ENCODE measurements around the gene SLC48A1. TPM values are rescaled to one million over a fixed set of nuclear protein-coding genes. Genes with fewer than 3 reads are reported as not detected.

Gene SLC48A1
- total and polyA plus RNA-seq, 8 donors: 2.3 to 29.0 (median 13.7) TPM

DNA sequence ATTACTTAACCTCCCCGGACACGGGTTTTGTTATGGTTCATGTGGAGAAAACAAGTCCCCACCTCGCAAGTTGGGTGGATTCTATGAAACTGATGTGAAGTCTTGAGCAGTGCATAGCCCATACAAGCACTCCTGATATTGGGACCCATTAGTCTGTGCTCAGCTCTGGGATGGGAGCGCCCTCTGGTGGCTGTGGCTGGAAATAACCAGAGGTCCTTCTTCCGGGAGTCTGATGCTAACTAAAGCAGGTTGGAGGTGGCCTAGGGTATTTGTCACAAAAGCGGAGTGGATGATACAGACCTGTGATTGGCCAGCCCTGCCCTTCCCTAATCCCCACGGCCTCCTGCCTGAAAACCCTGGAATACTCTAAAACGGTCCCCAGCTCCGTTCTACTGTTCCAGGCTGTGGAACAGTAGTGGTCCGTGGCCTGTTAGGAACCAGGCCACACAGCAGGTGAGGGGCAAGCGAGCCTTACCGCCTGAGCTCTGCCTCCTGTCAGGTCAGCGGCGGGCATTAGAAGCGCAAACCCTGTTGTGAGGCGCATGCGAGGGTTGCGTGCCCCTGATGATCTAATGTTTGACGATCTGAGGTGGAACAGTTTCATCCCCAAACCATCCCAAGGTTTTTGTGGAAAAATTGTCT is 6.4 kb downstream of the SLC48A1 start:
- Histone ChIP-seq H3K4me1 (peaks cover 37 to 67% (median 62%) of the 10 kb centered on the region in 4 donors), H3K27me3 (no peaks in the 10 kb centered on the region), H3K36me3 (peaks cover 15 to 43% (median 36%) of the 10 kb centered on the region in 4 donors), H3K9me3 (no peaks in the 10 kb centered on the region), H3K4me3 (no peak overlapping the region), H3K27ac (peak overlapping the region in 3 of 5 donors; percentile 11 to 43 (median 38))
- intact Hi-C loops (cut with DNase I; ENCODE audit: low total_unique reads): no loop called here
- peak; percentile 92 to 95 for DNase-seq
- TF ChIP-seq, protein P1, sequence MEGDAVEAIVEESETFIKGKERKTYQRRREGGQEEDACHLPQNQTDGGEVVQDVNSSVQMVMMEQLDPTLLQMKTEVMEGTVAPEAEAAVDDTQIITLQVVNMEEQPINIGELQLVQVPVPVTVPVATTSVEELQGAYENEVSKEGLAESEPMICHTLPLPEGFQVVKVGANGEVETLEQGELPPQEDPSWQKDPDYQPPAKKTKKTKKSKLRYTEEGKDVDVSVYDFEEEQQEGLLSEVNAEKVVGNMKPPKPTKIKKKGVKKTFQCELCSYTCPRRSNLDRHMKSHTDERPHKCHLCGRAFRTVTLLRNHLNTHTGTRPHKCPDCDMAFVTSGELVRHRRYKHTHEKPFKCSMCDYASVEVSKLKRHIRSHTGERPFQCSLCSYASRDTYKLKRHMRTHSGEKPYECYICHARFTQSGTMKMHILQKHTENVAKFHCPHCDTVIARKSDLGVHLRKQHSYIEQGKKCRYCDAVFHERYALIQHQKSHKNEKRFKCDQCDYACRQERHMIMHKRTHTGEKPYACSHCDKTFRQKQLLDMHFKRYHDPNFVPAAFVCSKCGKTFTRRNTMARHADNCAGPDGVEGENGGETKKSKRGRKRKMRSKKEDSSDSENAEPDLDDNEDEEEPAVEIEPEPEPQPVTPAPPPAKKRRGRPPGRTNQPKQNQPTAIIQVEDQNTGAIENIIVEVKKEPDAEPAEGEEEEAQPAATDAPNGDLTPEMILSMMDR (IDR thresholded peaks at IDR 0.05): peak in 6 of 7 experiments; percentile 87 to 96 (median 92)
- peak in 1 of 3 donors; percentile 66 for TF ChIP-seq POLR2AphosphoS5 (IDR thresholded peaks at IDR 0.05)
- TF ChIP-seq POLR2A (IDR thresholded peaks at IDR 0.05): no peak
- WGBS, 5 donors: 26 to 44% (median 40%) methylated on average over 18 to 19 of the region's 19 CpGs

DNA sequence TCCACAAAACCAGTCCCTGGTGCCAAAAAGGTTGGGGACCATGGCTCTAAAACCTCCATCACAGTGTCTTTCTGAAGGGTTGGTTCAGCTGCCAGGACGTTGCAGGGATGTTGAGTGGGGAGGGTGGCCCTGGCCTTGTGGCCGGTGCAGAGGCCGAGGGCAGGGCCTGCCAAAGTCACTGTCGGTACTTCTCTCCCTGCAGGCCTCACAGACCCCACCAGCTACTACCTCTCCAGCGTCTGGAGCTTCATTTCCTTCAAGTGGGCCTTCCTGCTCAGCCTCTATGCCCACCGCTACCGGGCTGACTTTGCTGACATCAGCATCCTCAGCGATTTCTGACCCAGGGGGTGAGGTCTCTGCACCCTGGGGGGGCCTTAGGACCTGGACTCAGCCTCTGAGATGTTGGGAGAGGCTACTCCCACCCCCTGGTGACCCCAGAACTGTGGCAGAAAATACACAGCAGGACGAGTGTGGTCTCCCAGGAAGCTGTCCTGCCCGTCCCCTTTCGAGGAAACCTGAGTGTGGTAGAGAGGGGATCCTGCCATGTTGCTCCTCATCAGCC is 7.0 kb downstream of the SLC48A1 start:
- no peak for DNase-seq
- peaks cover 21 to 49% (median 42%) of the 10 kb centered on the region in 4 donors for H3K36me3 ChIP-seq
- 72 to 82% (median 76%) methylated on average over 8 to 11 of the region's 11 CpGs for WGBS, 5 donors
- peak overlapping the region in 3 of 5 donors; percentile 11 to 43 (median 38) for H3K27ac ChIP-seq
- H3K4me1 ChIP-seq: peaks cover 34 to 61% (median 56%) of the 10 kb centered on the region in 4 donors
- no peaks in the 10 kb centered on the region for H3K9me3 ChIP-seq
- no peak overlapping the region for H3K4me3 ChIP-seq
- H3K27me3 ChIP-seq: no peaks in the 10 kb centered on the region
- intact Hi-C loops (cut with DNase I; ENCODE audit: low total_unique reads): loop anchor here (5.0 kb wide), 1 partner anchor 63 kb away; no protein-coding TSS in a partner anchor
- TF ChIP-seq EP300 (IDR thresholded peaks at IDR 0.05) (no peak), POLR2AphosphoS5 (IDR thresholded peaks at IDR 0.05) (no peak)
- TF ChIP-seq, protein P1 (IDR thresholded peaks at IDR 0.05): no peak

DNA sequence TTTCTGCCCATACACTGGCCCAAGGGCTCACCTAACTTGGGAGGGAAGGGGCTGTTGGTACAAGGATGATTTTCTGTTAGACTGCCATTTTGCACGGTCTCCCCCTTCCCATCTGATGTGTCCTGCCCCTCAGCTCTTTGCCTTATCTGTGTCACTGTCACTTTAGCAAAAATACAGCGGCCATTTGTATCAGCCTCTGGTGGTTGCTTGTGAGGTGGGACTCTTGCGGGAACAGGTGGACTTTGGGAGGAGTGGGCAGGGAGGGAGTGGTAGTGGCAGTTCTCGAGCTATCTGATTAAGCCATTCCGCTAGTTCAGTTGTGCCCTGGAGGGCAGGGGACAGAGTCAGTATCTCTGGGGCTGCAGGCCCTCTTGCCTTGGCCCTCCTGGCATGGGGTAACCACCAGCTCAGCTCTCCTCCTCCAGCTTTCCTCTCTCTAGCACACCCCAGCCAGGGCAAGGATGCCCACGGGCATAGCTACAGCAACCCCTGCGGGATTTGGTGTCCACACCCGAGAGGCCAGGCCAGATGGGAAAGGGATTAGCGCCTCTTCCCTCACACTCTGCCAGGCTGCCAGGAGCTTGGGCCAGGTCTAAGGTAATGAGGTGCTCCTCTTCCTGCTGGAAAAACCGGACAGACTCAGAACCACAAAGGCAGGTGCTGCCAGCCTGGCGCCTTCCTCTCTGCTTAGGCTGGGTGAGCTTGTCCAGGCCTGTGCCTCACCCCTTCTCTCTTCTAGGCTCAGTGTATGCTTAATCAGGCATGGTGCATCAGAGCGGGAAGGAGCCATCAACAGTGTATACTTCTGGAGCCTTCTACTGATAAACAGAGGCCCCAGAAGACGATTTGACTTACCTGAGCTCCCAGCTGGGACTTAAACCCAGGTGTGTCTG is 8.7 kb downstream of the SLC48A1 start:
- Histone ChIP-seq H3K27me3 (no peaks in the 10 kb centered on the region), H3K9me3 (no peaks in the 10 kb centered on the region), H3K27ac (peak overlapping the region in 4 of 5 donors; percentile 0 to 42 (median 30)), H3K4me3 (no peak overlapping the region), H3K4me1 (peaks cover 22 to 54% (median 40%) of the 10 kb centered on the region in 4 donors), H3K36me3 (peaks cover 38 to 66% (median 59%) of the 10 kb centered on the region in 4 donors)
- intact Hi-C loops (cut with DNase I; ENCODE audit: low total_unique reads): loop anchor here (5.0 kb wide), 1 partner anchor 64 kb away; no protein-coding TSS in a partner anchor
- TF ChIP-seq EP300 (IDR thresholded peaks at IDR 0.05) (no peak), POLR2A (IDR thresholded peaks at IDR 0.05) (no peak), POLR2AphosphoS5 (IDR thresholded peaks at IDR 0.05) (no peak)
- TF ChIP-seq, protein P1 (IDR thresholded peaks at IDR 0.05): no peak
- no peak for DNase-seq
- WGBS, 5 donors: 58 to 72% (median 63%) methylated on average over 11 to 13 of the region's 13 CpGs

DNA sequence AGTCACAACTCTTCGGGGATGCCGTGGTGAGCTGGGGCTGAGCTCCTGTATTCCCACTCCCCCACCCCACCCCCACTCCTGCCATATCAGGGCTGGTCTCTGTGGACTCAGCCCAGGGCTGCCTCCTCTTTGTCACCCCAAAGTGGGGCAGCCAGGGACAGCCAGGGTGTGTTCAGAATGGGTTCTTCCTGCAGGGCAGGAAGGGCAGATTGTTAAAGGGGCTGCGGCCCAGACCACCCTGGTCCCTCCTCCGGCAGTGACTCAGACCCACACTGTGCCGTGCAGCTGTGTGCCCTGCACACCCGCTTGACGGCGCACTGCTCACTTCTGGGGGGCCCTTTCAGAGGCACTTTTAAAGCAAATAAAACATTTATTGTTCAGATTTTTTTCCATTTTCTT is 9.3 kb downstream of the SLC48A1 start:
- DNase-seq: no peak
- Histone ChIP-seq H3K27me3 (no peaks in the 10 kb centered on the region), H3K4me3 (no peak overlapping the region), H3K27ac (peak overlapping the region in 4 of 5 donors; percentile 0 to 42 (median 30)), H3K9me3 (no peaks in the 10 kb centered on the region), H3K36me3 (peaks cover 45 to 73% (median 65%) of the 10 kb centered on the region in 4 donors), H3K4me1 (peaks cover 15 to 54% (median 34%) of the 10 kb centered on the region in 4 donors)
- 52 to 74% (median 63%) methylated on average over 8 of the region's 8 CpGs for WGBS, 5 donors
- TF ChIP-seq, protein P1 (IDR thresholded peaks at IDR 0.05): no peak
- TF ChIP-seq EP300 (IDR thresholded peaks at IDR 0.05): no peak
- no peak for TF ChIP-seq POLR2AphosphoS5 (IDR thresholded peaks at IDR 0.05)
- no peak for TF ChIP-seq POLR2A (IDR thresholded peaks at IDR 0.05)
- intact Hi-C loops (cut with DNase I; ENCODE audit: low total_unique reads): loop anchor here (5.0 kb wide), 1 partner anchor 65 kb away; no protein-coding TSS in a partner anchor
